Globus pallidus (tissue), 1 donor: ENCODE data around the gene DDX55.
A peak's percentile ranks its signal among the peaks of the same experiment; 100 is the strongest.

Experiments used
- DNase-seq: peaks from one replicate; pipeline ENCODE4 v3.0.0-alpha.2; 2015; ENCODE audit warnings: low spot score

The DDX55 gene

DNA sequence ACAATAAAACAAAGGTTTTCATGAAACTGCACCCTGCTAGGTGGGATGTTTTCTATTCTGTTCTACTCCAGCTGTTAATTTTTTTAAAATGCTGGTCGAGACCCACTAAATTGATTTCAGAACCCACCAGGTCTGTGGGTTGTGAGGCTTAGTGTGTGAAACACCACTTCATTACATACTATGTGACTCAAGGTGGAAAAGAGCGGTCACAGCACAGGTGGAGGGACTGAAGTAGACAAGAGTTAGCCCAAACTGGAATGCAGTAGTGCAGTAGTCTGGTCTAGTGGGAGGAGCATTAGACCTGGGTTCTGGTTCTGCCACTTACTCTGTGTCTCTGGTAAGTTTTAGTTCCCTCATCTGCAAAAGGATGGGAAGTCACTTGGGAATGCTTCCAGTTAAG is 12.2 kb downstream of the DDX55 start:
- no peak for DNase-seq

DNA sequence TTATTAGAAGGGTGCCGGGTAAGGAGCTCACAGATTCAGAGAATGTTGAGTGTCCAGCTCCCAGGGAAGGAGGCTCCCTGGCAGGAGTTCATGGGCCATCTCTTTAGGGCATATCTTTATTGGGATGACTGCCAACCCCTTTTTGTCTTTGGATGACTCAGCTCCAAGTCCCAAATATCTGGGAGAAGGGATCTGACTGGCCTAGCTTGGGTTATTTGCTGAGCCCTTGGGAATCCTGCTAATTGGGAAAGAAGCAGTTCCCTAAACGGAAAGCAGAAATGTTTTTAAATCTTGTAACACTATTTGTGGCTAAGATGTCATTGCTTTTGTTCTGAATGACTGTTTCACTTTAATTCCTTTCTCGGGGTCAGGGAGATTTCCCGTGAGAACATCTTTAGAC is 12.6 kb downstream of the DDX55 start:
- DNase-seq: no peak

DNA sequence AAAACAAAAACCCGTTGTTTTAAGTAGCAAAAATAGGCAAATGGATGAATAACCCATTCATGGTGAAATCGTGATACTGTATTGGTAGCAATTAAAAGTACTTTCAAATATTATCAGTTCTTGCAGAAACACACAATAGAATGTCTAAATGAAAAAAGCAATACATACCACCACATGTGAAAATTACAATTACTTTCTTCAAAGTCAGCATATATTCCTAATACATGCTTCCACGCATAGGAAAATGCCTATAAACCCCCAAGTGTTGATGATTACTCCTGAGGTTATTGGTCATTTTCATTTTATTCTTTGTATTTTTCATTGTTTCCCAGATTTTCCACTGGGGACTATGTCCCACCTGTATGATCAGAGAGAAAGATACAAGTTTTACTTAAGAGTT is 15.2 kb downstream of the DDX55 start:
- DNase-seq: no peak

DNA sequence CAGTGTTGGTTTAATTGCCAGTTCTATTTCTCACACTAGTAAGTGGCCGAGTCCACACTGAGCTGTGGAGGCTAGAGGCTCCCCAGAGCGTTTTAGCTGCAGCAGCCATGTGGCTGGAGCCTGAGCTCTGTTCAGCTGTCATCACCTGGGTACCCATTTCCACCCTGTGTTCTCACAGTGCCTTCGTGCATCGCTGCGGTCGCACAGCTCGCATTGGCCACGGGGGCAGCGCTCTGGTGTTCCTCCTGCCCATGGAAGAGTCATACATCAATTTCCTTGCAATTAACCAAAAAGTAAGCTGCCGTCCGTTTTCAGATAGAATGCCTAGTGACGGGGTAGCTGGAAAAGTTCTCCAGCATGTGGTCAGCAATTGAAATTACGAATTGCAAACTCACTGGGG is 15.7 kb downstream of the DDX55 start:
- DNase-seq: no peak

DNA sequence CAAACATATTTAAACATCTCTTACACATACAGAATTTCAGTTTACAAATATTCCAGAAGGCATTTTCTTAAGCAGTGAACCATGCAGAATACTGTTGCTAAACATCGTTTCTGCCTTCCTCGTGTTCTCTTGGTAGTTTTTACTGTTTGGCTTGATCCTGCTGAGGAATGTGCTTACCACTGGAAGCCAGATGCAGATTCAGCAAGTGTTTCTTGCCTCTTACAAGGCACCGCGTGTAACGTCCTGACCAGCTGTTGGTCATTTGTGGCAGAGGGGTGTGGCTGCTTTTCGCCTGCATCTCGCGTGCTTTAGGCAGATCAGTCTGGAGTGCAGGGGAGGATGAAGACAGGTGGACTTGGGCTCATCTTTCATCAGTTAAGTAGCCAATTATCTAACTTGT is 19.2 kb downstream of the DDX55 start:
- no peak for DNase-seq

DNA sequence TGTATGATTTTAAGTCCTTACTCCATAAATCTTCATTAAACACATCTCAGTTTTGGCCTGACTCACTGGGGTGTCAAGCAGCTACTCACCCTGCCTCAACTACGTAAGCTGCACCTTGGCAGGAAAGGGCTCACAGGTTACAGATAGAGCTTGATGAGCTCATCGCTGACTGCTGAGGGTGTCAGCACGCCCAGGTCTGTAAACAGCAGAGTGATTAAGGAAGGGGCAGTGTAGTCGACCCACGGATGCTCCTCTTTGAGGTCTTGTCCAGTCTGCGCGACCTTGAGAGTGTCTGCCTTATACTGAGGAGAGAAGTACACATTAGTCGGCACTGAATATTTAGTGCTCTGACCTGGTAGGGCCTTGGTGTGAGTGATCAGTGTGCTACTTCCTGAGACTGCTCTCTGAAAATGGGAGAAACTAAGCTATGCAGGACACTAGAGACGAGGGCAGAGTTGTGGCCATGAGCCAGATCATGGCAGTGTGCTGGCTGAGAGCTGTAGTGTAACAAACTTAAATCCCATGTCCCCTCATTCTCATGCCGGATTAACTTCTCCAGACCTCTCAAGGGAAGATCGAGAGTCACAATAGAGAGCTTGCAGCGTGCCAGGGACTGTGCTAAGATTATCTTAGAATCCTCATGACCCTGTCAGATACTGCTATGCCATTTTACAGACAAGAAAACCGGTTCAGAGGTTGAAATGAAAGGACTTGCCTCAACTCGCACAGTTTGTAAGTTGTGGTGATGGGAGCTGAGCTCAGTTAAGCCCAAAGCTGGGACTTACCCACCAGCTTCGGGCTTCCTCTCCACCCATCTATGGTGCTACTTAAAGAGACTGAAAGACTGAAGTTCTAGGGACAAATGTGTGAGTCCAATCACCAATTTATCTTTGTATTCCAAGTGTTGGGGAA is 20.0 kb downstream of the DDX55 start:
- DNase-seq: no peak

DNA sequence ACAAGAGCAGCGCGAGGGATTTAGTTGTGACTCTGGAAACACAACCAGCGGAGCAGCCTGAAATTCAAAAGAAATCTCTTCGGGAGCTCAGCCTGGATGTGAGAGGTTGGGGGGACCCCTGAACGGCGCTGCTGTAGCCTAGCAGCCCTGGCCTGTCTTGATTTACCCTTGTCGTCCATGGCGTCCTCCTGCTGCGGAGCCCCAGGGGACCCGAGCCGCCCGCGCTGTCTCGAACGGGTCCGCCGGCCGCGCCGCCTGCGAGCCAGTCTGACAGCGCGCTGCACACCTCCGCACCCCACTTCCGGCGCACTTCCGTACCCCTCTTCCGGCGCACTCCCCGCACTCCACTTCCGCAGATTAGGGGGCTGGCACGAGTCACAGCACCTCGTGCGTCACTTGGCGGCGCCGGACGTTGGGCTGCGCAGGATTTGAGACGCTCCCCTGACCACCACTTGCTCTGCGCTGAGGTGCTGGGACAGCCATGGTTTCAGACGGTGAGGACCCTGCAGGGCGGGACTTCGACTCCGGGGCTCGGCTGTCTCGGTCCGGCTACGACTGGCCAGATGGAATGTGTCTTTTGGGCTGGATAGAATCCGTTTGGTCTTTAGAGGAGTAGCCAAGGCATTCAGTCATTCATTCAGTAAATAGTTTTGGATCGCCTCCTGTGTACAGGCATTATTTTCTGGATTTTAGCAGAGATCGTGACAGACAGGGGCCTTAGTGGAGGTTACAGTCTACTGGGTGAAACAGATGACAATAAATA is 31.7 kb downstream of the DDX55 start, which contains the start of the genes EIF2B1 and GTF2H3:
EIF2B1 (minus strand) TSS at position 308 of the 763 bp plus-strand sequence; CDS start at position 179, 129 bp downstream.
GTF2H3 (plus strand) TSS at position 451 of the 763 bp plus-strand sequence; CDS start at position 482, 31 bp downstream.
- peak; percentile 93 for DNase-seq

DNA sequence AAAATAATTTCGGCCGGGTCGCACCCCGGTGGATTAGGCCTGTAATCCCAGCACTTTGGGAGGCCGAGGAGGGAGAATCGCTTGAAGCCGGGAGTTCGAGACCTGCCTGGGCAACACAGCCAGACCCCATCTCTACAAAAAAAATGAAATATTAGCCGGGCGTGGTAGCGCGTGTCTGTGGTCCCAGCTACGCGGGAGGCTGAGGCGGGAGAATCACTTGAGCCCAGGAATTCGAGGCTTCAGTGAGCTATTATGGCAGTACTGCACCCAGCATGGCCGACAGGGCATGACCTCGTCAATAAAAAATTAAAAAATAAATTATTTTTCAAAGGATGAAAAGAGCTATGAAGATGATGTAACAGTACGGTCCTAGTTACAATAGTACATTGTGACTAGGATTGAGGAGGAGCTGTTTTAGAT is 32.3 kb downstream of the DDX55 start:
- DNase-seq: no peak

DNA sequence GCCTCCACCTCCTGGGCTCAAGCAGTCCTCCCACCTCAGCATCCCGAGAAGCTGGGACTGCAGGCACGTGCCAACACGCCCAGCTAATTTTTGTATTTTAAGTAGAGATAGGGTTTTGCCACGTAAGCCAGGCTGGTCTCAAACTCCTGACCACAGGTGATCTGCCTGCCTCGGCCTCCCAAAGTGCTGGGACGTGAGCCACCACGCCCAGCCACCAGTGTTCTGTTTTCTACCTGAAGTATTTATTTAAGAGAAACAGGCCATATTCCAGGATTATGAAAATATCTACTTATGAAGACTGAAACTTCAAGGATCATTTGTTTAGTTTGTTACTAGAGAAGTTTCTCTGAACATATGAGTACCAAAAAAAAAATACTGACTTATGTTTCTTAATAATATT is 42.0 kb downstream of the DDX55 start:
- DNase-seq: no peak

DNA sequence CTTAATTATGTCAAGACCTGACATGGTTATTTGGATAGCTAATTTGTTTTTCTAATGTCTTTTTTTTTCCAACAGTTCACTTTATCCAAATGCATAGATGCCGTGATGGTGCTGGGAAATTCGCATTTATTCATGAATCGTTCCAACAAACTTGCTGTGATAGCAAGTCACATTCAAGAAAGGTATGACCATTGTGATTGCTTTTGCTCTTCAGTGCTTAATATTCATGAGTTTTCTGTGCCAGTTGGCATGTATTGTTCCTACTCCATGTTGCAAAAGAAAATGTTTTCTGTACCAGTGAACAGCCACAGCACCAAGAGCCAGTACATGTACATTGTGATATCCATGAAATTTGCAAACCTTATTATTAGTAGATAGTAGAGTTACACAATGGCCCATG is 43.5 kb downstream of the DDX55 start:
- no peak for DNase-seq

DNA sequence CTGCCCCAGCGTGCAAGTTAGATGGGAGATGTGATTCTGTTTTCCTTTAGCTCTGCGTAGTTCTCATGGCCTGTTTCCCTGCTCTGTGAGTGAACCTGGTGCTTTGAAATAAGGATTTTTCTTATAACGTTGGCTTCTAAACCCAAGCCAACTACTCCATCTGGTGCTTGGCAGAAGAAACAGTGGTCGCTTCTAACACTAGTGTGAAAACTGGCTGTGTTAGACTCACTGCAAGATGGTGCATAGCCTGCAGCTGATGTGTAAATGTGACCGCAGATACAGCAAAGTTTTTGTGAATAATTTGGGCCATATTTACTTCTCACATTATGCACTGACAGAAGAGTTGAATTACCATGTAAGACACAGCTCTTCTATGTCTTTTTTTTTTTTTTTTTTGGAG is 44.0 kb downstream of the DDX55 start:
- DNase-seq: no peak

DNA sequence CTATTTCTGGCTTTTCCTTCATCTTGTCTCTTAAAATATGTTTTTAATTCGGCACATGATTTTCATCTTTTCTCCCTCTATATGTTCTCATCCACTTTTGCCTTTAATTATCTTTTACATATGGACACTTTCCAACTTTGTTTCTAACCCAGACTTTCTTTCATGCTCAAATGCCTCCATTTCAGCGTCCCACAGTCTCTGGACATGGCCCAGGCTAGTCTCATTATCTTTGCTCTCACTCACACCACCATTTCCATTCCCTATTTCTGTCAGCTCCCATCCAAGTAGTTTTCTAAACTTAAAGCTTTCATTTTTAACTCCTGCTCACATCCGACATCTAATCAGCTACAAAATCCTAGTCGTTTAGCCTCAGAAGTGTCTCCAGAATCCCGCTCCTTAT is 46.5 kb downstream of the DDX55 start:
- no peak for DNase-seq

DNA sequence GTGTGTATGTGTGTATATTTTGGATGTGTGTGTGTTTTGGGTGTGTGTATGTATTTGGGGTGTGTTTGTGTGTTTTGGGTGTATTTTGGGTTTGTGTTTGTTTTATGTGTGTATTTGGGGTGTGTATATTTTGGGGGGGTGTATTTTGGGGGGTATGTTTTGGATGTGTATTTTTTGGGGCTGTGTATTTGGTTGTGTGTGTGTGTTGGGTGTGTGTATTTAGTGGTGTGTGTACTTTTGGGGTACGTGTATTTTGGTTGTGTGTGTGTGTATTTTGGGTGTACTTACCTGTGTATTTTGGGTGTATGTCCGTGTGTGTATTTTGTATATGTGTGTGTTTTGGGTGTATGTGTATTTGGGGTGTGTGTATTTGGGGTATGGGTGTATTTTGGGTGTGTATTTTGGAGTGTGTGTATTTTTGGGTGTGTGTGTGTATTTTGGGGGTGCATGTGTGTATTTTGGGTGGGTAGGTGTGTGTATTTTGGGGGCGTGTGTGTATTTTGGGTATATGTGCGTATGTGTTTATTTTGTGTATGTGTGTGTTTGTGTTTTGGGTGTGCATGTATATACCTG is 52.3 kb downstream of the DDX55 start:
- DNase-seq: no peak

DNA sequence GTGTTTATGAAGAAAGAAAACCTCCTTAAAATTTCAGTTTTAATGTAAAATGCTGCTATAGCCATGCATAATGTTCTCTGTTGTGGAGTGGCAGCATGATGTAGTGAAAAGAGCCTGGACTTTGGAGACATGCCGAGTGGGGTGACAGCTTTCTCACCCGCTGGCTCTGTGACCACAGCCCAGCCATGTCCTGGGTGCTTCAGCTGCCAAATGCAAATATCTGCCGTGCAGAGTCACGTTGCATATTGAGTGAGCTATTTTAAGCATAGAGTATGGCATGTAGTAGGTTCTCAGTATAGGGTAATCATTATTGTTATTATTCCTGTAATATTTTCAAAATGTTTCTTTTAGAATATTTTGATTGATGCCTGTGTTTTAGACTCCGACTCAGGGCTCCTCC is 53.5 kb downstream of the DDX55 start:
- DNase-seq: no peak

DNA sequence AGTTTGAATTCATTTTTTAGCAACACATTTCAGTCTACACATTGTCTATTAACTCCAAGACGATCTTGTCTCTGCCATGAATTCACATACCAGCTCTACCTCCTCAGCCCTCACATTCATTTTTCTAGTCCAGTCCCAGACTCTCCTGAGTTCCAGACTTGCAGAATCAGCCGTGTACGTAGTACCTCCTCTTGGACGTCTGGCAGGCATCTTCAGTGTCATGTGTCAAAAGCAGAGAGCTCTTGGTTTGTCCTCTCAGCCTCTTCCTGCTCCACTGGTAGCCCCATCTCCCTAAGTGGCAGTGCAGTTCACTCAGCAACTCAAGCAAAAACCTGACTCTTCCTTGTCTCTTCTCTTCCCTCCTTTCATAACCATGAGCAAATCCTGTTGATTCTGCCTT is 54.5 kb downstream of the DDX55 start:
- no peak for DNase-seq

DNA sequence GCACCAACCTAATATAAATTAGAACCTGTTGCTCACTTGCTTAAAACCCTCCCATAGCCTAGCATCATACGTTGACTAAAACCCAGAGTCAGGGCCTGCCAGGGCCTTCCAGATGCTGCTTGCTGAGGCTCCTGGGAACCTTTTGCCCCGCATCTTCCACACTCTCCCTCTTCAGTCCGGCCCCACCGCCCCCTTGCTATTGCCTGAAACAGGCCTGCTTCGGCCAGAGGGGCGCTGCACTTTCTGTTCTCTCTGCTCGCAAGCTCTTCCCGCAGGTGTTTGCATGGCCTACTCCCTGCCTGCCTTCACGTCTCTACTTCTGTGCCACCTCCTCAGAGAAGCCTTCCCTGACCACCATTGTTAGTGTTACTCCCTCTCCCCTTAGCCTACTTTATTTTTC is 55.3 kb downstream of the DDX55 start:
- no peak for DNase-seq

DNA sequence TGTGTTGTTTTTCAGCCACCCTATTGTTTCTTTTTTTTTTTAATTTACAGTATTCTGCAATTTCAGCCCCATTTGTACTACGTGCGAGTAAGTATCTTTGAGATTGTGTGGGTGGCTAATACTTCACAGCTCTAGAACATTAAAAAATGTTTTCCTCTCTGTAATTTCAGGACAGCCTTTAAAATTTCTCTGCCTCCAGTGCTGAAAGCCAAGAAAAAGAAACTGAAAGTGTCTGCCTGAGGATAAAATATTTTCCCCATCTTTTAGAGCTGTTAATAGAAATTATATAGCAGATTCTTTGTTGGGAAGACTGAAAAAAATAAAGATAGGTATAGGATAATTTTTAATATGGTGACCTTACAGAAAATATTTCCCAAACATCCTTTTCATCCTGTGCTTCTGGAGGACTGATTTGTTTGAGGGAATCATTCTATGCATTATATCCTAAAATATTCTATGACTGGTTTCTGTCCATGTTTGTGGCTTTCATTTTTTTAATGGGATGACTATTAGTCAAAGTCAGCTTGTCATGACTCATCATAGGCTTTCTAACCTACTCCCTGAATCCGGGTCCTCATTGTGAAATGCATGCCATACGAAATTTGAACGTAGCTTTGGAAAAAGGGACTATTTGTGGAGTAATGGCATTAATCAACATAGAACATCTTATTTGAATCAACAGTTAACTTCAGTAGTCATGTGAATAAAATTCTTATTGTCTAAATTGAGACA is 58.3 kb downstream of the DDX55 start:
- DNase-seq: no peak

DNA sequence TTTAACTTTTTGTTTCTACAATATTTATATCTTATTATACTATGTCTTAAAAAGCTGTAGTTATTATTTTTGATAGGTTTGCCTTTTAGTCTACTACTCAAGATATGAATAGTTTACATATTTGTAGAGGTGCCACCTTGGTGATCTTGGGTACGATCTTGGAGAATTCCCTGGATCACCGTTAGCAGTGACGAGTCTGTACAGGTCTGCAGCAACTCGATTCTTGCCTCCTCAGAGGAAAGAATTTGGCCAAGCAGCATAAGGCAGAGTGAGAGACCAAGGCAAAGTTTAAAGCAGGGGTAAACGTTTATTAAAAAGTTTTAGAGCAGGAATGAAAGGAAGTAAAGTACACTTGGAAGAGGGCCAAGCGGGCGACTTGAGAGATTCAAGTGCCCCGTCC is 65.9 kb downstream of the DDX55 start:
- DNase-seq: no peak
